ENCODE results near the gene ERH.
"Not testable (repeated sequence)": the region's sequence is repeated elsewhere in the genome, so short reads cannot be mapped to it uniquely, and the experiment has no call there.

The ERH gene

DNA sequence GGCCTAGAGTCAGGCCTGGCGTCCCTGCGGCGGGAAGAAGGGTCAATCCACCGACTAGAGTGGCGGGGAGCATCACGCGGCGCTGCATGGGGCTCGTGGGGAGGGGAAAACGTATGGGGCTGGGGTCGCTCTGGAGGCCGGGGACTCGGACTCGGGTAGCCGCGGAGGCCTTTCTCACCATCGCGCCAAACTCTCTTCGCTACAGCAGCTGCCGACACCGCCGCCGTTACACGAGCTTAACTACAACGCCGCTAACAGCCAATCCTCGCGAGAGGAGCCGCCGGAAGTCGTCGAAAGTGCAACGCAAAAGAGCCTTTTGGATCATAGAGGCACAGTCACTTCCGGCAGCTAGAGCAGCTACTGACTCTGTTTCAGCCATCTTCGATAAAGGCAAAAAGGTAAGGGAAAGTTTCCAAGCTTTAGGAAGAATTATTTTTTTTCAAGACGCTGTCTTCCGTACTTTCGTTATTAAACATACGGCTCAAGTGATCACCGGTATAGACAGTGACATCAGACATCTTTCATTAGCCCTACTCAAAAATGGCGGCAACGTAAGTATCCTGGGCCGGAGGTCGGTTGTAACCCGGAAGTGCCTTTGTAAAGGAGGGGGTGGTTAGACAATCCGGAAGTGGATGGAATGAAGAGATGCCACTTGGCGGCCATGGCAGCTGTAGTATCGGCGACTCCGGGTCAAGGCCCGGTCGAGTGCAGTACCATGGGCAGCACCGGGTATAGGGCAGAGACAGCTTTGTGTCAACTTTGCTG lies at the start of gene ERH, which contains the start of gene SLC39A9:
Gene ERH (minus strand): TSS at position 247 of the 765 bp plus-strand sequence. CDS start 66 bp downstream, at position 181.
Gene SLC39A9 (plus strand): TSS at position 640 of the 765 bp plus-strand sequence. CDS start 678 bp downstream, outside the sequence.
- peak; percentile 89 to 94 for DNase-seq

DNA sequence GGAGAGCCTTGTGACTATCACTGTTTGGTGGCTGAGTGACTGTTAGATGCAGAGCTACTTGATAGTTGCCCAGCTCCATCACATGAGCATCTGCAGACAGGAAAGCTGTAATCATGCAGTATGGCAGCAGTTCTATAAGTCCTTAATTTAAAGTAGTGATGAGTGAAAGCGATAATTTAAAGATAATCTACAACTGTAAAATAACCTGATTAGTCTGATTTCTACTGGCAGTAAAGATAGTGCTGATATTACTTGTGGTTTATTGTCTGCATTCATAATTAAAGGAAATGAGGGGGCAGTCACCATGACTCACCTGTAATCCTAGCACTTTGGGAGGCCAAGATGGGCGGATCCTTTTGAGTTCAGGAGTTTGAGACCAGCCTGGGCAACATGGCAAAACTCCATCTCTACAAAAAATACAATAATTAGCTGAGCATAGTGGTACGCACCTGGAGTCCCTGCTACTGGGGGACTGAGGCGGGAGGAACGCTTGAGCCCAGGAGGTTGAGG lies 45.3 kb upstream of the ERH start:
- no peak for DNase-seq

DNA sequence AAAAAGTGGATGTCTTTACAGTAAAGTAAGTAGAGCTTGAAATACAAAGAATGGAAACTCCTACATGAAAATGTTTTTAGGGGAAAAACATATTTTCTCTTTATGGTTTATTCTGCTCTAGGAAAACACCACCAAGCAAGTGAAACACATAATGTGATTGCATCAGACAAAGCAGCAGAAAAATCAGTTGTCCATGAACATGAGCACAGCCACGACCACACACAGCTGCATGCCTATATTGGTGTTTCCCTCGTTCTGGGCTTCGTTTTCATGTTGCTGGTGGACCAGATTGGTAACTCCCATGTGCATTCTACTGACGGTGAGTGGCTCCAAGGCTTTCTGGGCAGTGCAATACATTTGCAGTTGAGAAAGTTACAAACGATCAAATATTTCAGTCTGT lies 43.8 kb upstream of the ERH start:
- DNase-seq: no peak

DNA sequence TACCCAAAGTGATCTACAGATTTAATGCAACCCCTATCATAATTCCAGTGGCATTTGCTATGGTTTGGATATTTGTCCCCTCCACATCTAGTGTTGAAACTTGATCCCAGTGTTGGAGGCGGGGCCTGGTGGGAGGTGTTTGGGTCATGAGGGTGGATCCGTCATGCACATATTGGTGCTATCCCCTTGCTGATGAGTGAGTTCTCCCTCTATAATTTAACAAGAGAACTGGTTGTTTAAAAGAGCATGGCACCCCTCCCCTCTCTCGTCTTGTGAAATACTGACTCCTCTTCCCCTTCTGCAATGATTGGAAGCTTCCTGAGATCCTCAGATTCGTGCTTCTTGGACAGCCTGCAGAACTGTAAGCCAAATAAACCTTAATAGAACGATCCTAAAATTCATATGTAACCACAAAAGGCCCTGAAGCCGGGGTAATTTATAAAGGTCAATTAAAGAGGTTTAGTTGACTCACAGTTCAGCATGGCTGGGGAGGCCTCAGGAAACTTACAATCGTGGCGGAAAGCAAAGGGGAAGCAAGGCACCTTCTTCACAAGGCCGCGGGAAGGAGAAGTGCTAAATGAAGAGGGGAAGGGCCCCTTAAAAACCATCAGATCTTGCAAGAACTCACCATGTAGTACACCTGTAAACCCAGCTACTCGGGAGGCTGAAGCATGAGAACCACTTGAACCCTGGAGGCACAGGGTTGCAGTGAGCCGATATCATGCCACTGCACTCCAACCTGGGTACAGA lies 41.6 kb upstream of the ERH start:
- DNase-seq: no peak

DNA sequence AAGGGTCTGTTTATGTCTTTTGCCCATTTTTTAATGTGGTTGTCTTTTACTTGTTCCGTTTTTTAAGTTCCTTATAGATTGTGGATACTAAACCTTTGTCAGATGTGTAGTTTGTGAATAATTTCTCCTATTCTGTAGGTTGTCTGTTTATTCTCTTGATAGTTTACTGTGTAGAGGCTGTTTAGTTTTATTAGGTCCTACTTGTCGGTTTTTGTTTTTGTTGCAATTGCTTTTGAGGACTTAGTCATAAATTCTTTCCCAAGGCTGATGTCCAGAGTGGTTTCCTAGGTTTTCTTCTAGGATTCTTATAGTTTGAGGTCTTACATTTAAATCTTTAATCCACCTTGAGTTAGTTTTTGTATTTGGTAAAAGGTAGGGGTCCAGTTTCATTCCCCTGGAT lies 34.3 kb upstream of the ERH start:
- no peak for DNase-seq

DNA sequence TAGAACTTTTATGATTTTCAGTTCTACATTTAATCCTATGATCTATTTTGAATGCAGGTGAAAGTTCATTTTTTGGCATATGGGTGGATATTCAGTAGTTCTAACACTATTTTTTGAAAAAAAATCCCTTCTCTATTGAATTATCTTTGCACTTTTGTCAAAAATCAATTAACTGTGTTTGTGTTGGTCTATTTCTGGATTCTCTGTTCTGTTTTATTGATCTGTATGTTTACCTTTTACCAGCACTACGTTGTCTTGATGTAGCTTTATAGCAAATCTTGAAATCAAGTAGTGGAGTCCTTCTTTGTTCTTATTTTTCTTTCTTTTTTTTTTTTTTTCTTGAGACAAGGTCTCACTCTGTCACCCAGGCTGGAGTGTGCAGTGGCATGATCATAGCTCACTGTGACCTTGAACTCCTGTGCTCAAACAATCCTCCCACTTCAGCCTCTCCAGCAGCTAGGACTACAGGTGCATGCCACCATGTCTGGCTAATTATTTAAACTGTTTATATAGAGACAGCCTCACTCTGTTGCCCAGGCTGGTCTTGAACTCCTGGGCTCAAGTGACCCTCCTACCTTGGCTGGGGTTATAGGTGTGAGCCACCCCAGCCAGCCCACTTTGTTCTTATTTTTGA lies 32.3 kb upstream of the ERH start:
- DNase-seq: no peak

DNA sequence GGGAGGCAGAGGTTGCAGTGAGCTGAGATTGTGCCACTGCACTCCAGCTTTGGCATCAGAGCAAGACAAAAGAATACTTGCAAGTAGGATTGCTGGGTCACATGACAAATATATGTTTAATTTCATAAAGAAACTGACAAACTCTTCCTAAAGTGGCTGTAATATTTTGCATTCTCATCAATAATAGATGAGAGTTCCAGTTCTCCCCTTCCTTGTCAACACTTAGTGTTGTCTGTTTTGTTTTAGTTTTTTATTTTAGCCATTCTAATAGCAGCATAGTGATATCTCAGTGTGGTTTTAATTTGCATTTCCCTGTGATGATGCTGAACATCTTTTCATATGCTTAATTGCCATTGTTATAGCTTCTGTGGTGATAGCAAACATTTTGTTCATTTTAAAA lies 31.5 kb upstream of the ERH start:
- no peak for DNase-seq

DNA sequence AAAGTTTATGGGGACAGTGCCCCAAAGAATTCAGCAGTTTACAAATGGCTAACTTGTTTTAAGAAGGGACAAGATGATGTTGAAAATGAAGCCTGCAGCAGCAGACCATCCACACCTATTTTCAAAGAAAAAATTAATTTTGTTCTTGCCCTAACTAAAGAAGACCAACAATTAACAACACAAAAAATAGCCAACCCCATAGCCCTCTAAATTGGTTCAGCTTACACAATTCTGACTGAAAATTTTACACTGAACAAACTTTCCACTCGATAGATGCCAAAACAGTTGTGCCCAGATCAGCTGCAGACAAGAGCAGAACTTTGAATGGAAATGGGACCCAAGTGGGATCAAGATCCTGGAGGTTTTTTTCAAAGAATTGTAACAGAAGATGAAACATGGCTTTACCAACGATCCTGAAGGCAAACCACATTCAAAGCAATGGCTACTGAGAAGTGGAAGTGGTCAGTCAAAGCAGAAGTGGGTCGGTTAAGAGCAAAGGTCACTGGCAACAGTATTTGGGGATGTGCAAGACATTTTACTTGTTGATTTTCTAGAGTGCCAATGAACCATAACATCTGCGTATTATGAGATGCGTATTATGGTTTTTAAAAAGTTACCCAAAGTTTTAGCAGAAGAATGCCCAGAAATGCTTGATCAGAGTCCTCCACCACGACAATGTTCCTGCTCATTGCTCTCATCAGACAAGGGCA lies 30.3 kb upstream of the ERH start:
- DNase-seq: no peak

DNA sequence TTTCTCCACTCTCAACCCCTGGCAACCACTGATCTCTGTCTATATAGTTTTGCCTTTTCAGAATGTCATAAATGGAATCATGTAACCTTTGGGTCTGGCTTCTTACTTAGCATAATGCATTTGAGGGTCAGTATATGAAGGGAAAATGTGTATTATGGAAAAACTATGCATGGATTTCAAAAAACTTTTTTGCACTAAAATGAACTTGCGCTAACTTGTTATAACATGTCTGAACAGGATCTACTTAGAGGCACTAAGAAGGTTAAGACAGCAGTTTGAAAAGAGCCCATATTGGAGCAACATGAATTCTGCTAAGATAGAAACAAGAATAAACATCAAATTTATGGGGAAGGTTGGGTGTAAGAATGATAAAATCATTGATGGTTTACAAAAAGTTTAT lies 29.5 kb upstream of the ERH start:
- DNase-seq: no peak

DNA sequence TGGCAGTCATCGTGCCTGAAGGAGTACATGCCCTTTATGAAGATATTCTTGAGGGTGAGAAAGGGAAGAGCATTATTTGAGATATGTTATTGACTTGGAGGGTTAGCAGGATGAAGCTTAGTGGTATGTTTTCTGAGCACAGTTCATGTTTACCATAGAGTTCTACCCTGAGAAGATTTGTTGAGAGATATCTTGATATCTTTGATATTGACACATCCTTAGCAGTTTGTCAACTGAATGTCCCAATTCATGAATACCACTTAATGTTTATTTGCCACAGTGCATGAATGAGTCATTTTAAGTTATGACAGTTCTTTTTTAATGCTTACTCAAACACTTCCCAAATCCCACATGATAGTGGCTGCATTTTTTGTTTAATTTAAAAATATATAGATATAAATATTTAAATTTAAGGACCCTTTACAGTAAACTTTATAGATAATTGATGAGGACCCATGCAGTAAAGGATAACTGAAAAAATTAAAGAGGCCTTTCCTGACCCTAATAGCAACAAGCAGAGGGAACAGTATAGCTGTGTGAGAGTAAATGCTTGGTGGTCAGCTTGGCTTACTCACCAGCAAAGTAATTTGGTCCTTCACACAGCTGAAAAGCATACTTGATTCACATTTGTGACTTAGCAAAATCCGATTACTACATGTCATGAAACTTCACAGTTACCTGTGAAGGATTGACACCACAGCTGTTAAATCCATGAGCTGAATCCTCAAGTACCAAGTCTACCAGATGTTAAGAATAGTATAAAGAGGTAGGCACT lies 26.2 kb upstream of the ERH start:
- DNase-seq: no peak

DNA sequence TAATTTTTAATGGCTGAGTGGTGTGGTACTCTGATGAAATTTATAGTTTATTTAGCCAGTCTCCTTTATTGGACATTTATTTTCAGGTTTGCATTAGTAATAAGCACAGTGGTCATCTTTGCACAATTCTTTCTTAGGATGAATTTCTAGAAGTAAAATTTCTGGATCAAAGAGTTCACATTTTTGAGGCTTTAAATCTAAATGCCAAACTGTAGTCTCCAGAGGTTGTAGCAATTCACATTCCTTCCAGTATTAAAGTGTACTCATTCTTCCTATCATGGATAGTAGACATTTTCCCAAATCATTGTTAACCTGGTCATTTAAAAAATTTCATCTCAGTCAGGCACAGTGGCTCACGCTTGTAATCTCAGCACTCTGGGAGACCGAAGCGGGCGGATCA lies 25.2 kb upstream of the ERH start:
- DNase-seq: no peak

DNA sequence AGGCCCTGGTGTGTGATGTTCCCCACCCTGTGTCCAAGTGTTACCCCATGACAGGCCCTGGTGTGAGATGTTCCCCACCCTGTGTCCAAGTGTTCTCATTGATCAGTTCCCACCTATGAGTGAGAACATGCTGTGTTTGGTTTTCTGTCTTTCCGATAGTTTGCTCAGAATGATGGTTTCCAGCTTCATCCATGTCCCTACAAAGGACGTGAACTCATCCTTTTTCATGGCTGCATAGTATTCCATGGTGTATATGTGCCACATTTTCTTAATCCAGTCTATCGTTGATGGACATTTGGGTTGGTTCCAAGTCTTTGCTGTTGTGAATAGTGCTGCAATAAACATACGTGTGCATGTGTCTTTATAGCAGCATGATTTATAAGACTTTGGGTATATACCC lies 18.0 kb upstream of the ERH start:
- DNase-seq: not testable (repeated sequence)

DNA sequence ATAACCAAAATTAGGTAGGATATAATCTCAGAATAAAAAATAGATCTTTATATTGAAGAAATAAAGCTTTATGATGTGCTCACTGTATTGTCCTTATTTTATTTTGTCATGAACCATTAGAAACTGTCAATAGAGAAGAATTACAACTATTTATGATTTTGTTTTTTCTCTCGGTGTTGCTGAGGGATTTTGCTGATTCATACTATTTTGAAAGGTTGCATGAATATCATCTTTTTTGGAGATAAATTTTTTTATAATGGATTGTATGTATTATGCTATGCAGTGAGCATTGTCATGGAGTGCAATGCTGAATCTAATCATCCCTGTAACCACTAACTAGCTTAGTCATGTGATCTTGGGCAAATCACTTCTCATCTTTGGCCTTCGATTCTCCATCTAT lies 15.4 kb upstream of the ERH start:
- DNase-seq: no peak

DNA sequence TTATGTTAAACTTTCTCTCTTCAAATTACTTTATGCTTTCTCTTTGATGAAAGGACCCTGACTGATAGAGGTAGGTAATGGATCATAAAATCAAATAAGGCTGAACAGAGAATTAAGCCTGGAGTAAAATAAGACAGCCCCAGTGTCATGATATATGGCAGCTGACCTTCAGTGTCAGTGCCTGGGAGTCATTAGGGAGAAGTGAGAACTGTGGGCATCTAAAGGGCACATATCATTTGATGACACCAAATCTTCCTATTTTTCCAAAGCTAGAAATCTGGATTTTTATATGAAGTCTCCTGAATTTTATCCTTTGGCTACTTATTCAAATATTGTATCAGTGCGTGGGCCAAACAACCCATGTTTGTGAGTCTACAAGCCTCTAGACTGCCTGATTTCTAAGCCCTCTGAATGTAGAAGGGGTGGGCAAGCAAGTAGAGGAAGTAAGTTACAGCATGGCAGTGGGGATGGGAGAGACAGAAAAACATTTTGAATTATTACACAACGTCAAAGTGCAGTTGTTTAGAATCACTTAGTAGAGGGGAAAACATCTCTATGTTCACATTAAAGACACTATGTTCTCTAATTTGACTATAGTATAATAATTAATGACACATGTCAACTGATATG lies 10.3 kb upstream of the ERH start:
- DNase-seq: no peak

DNA sequence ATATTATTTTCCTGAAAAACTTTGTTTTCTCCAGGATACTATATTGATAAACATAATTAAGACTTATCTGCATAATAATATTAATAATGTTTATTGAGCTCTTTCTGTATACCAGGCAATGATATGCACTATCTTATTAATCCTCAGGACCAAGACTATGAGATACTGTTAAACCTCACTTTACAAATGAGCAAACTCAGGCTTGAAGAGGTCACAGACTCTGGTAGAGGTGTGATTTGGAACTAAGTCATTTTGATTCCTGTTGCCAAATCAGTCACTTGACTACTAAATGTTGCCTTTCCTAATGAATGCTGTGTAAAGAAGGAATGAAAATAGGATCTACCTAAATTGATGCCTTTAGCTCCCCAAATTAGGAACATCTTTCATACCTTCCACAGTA lies 7.7 kb upstream of the ERH start:
- no peak for DNase-seq

DNA sequence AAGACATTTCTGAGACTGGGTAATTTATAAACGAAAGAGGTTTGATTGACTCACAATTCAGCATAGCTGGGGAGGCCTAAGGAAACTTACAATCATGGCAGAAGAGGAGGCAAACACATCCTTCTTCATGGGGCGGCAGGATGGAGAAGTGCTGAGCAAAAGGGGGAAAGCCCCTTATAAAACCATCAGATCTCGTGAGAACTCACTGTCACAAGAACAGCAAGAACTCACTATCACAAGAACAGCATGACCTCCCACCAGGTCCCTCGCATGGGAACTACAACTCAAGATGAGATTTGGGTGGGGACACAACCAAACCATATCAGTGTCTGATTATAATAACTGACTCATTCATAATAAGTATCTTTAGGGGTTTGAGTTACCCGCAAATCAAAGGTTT lies 6.8 kb upstream of the ERH start:
- DNase-seq: no peak

DNA sequence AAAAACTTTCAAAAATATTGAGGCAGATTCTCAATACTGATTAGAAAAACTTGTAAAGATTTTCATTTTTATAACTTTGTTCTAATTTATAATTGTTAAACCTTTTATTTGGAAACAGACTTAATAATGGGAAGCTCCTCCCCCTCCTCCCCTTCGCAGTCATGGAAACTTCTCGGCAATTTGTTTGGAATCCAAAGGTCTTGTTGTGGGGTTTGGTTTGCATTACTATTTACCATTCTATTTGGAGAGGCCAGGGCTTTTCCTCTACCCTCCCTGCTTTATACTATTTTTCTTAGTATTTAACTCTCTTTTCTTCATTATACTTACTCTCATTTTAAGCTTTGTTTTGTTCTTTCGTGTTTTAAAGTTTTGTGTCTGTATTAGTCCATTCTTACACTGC lies 6.4 kb upstream of the ERH start:
- no peak for DNase-seq

DNA sequence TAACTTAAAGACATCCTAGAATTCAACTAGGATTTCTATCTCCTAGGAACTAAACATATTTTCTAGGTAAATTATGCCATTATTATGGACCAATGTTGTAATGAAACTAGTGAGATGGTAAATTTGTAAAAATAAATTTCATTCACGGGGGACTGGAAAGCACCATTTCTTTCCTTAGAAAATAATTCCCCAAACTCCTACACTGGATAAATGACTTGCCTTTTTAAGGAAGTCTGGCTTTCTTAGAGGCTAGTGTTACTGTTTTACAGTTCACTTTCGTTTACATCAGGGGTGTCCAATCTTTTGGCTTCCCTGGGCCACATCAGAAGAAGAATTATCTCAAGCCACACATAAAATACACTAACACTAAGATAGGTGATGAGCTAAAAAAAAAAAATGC lies 3.7 kb upstream of the ERH start:
- no peak for DNase-seq

DNA sequence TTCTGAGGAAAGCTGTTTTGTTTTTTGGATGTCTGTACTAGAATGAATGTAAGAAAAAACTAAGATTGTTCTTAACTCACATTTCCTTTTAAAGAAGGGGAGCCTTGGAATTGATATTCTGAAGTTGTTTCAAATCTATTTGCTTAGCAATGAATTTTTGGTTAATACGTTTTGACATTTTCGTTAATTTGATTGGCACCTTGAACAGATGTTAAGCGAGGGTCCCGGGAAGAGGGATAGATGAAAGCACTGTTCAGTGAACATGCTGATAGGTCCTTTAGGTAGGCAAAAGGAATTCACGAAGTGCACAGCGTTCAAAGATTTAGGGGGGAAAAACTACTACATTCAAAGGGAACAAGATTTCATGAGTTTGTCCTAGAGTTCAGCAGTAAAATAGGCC lies 2.1 kb upstream of the ERH start:
- no peak for DNase-seq

DNA sequence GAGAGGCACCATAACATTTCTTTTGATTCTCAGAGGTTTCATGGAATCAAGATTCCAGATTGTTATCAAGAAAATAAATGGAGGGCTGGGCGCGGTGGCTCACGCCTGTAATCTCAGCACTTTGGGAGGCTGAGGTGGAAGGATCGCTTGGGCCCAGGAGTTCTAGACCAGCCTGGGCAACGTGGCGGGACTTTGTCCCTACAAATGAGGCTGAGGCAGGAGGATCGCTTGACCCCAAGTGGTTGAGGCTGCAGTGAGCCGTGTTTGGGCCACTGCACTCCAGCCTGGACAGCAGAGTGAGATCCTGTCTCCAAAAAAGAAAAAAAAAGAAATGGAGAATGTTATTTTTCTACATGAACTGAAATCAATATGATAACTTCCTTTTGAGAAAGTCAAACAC lies 1.7 kb upstream of the ERH start:
- no peak for DNase-seq

DNA sequence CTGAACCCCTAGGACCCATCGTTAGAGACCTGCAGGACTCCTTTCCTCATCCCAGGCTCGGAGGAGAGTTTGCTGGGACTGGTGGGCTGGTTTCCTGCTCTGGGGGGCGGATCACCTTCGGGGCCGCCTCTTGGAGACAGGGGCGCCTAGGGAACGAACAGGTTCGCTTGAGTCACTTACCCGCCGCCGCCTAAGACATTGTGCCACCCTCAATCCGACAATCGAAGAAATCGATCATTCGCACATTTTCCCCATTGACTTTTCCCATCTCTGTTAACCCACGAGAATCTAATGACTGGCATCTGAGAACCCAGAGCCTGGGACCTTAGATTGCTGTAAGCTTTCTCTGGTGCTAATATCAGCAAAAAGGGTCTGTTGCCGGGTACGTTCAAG lies 715 bp upstream of the ERH start:
- no peak for DNase-seq

DNA sequence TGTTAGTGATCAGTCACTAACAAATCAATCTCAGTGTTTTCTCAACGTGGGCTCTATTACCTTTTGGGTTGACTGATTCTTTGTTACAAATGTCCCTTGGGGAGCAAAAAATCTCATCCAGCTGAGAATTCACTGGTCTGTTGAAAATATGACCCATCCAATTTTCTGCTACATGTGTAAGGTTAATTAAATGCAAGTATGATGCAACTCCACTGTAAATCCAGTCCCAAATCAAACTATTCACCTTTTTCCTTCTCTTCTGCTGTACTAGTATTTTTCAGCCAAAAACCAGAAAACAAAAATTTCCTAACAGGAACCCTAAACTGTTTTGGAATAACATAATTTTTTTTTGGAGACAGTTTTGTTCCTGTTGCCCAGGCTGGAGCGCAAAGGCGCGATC lies 2.2 kb downstream of the ERH start:
- no peak for DNase-seq

All from stimulated activated CD4-positive, alpha-beta T cell treated with anti-CD3 and anti-CD28 coated beads, Interleukin-4, amount 100 ng/mL, for 4 hours (primary cell).